Brain microvascular endothelial cell (primary cell): ENCODE measurements around the gene PARP1.
A peak's percentile ranks its signal among the peaks of the same experiment; 100 is the strongest.

ENCODE experiments used
- DNase-seq: peaks from one replicate; pipeline ENCODE4 v3.0.0-alpha.2; 2020
- H3K27ac ChIP-seq: fragments of 250-450 bp; sonication (Bioruptor Pico); 2 replicates; pipeline ENCODE4 v1.5.1; 2020; ENCODE audit warnings: mild to moderate bottlenecking, moderate library complexity
- H3K27me3 ChIP-seq: fragments of 250-450 bp; sonication (Bioruptor Pico); replicated peaks from 2 replicates; pipeline ENCODE4 v1.5.1; 2020; ENCODE audit warnings: mild to moderate bottlenecking
- H3K36me3 ChIP-seq: fragments of 250-450 bp; sonication (Bioruptor Pico); replicated peaks from 2 replicates; pipeline ENCODE4 v1.5.1; 2020; ENCODE audit warnings: mild to moderate bottlenecking
- H3K4me3 ChIP-seq: 2 replicates; pipeline ENCODE4 v1.5.1; 2011; ENCODE audit warnings: low read depth, mild to moderate bottlenecking, control low read depth, low read length, moderate library complexity
- in situ Hi-C: cut with HindIII; loops from 2 replicates; pipeline ENCODE4 v1.10.0; 2017; ENCODE audit warnings: low sequenced_read_pairs, low pct_ligation_motif_present
- TF ChIP-seq, protein P1 (sequence below): IDR thresholded peaks from 2 replicates; pipeline ENCODE4 v1.5.1; 2011; ENCODE audit warnings: low read depth, mild to moderate bottlenecking, moderate library complexity, low read length, control low read depth, inconsistent platforms; ENCODE audit errors: missing control alignments

Gene PARP1

DNA sequence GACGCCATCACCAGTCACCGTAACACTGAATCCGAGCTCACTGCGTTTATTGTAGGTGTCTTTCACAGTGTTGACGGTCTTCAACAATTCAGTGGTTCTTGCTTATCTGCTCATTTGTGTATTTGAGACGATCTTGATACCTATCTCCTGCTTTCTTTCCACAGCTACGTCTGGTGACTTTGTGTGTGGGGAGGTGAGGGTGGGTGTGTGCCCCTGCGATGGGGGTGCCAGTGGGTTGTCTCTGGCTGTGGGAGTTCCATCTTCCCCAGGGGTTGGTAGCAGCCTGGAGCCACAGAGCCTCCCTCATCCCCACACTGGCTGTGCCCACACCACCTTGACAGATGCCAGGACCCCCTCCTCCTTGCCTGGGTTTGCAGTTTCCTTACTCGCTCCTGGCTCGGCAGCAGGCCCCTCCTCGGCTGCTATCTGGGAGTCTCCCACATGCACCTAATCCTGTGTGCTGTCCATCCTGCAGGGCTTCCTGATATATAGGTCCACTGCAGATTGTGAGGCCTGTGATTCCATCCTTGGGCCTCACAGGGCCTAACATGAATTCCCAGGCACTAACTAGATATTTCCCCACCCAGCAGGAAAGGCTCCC is 6.3 kb upstream of the PARP1 start:
- Histone ChIP-seq H3K4me3 (no peak overlapping the region), H3K36me3 (no peaks in the 10 kb centered on the region), H3K27me3 (no peaks in the 10 kb centered on the region), H3K27ac (no peak overlapping the region)
- TF ChIP-seq, protein P1, sequence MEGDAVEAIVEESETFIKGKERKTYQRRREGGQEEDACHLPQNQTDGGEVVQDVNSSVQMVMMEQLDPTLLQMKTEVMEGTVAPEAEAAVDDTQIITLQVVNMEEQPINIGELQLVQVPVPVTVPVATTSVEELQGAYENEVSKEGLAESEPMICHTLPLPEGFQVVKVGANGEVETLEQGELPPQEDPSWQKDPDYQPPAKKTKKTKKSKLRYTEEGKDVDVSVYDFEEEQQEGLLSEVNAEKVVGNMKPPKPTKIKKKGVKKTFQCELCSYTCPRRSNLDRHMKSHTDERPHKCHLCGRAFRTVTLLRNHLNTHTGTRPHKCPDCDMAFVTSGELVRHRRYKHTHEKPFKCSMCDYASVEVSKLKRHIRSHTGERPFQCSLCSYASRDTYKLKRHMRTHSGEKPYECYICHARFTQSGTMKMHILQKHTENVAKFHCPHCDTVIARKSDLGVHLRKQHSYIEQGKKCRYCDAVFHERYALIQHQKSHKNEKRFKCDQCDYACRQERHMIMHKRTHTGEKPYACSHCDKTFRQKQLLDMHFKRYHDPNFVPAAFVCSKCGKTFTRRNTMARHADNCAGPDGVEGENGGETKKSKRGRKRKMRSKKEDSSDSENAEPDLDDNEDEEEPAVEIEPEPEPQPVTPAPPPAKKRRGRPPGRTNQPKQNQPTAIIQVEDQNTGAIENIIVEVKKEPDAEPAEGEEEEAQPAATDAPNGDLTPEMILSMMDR = no peak
- no peak for DNase-seq
- in situ Hi-C loops = no loop called here

DNA sequence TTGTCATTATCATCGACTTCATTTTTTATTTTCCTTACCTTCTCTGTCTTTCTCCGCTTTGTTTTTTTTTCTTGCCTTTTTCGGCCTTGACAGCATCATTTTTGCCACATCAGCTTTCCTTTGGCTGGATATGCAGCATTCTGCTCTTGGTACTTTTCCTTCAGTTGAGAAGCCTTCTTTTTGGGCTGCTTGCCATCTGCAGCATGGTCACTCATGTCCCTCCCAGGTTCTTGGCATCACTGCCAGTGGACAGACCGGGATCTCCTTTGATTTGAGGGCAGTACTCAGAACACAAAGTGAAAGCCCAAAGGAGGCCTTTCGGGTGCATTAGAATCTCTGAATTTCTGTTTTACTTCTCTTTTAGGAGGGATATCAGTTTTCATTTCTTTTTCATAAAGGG is 3.7 kb upstream of the PARP1 start:
- in situ Hi-C loops = no loop called here
- no peak for DNase-seq
- Histone ChIP-seq H3K4me3 (no peak overlapping the region), H3K27me3 (no peaks in the 10 kb centered on the region), H3K27ac (no peak overlapping the region), H3K36me3 (no peaks in the 10 kb centered on the region)
- TF ChIP-seq, protein P1 = no peak

DNA sequence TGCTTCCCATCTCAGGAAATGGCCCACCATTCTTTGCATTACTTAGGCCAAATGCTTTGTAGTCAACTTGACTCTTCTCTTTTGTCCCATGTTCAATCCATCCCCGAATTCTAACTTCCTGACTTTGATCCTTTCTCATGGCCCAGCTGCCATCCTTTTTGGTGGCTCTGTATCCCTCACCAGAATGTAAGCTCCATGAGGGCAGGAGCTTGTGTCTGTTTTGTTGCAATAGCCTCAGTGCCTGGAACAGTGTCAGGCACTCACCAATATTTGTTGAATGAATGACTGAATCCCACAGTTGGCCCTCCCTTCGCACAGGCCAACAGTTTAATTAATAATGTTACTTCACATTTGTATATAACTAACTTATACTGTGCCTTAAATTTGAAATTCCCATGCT is 3.1 kb upstream of the PARP1 start:
- in situ Hi-C loops = no loop called here
- TF ChIP-seq, protein P1 = no peak
- no peak overlapping the region for H3K27ac ChIP-seq

DNA sequence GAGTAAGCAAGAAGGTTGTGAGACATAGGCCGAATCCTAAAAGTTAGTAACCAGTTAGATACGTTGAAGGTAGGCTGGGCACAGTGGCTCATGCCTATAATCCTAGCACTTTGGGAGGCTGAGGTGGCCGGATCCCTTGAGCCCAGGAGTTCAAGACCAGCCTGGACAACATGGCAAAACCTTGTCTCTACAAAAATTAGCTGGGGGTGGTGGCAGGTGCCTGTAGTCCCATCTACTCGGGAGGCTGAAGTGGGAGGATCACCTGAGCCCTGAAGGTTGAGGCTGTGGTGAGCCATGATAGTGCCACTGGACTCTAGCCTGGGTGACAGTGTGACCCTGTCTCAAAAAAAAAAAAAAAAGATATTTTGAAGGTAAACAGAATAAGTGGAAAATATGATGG is 1.5 kb upstream of the PARP1 start:
- no peak for DNase-seq
- TF ChIP-seq, protein P1 = no peak
- no peak overlapping the region for H3K4me3 ChIP-seq
- in situ Hi-C loops = no loop called here
- H3K27ac ChIP-seq = no peak overlapping the region
- no peaks in the 10 kb centered on the region for H3K36me3 ChIP-seq
- H3K27me3 ChIP-seq = no peaks in the 10 kb centered on the region

More for the DNA sequence above, 3.1 kb upstream of the PARP1 start:
- Histone ChIP-seq H3K36me3 (no peaks in the 10 kb centered on the region), H3K27me3 (no peaks in the 10 kb centered on the region), H3K4me3 (no peak overlapping the region)
- no peak for DNase-seq

DNA sequence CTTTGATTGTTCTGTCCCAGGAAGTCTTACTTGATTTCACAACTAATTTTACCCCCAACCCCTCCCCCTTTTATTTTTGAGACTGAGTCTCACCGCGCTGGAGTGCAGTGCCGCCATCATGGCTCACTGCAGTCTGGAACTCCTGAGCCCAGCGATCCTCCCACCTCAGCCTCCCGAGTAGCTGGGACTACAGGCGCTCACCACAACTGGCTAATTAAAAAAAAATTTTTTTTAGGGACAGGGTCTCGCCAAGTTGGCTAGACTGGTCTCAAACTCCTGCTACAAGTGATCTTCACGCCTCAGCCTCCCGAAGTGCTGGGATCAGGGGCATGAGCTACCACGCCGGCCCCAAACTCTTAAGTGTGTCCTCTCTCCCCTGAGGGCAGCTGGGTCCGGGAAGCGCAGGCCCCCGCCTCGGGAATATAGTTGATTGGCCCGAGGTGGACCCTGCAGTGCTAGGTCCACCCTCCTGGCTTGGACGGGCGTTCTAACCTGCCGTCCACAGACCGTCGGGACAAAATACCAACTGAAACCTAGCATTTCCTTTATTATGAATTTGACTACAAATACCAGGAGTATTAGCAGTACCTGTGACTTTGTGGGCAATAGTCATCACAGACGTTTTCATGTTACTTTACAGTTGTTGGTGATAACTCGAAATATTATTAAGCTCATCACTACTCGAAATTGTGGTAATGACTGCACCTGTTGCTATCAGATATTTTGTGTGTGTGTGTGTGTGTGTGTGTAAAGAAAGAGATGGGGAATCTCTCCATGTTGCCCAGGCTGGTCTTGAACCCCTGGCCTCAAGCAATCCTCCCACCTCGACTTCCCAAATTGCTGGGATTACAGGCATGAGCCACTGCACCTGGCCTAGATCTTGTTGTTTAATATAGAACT is 642 bp upstream of the PARP1 start:
- Histone ChIP-seq H3K4me3 (peak overlapping the region; percentile 79), H3K27me3 (no peaks in the 10 kb centered on the region), H3K27ac (no peak overlapping the region), H3K36me3 (no peaks in the 10 kb centered on the region)
- no peak for DNase-seq
- TF ChIP-seq, protein P1 = no peak
- in situ Hi-C loops = no loop called here

DNA sequence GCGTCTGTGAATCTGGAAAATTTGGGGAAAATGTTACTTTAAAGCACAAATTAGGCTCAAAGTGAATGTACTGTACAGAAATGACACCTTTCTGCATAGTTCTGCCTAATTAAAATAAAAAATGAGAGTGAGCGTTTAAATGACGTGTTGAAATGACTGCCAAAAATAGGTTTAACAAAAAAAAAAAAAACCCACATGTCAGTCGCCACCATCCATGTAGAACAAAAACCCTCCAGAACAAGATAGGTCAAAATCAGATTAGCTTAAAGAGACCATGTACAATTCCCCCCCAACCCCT is 745 bp downstream of the PARP1 start:
- Histone ChIP-seq H3K27ac (no peak overlapping the region), H3K27me3 (no peaks in the 10 kb centered on the region), H3K36me3 (no peaks in the 10 kb centered on the region), H3K4me3 (peak overlapping the region; percentile 79)
- DNase-seq = no peak
- in situ Hi-C loops = no loop called here
- TF ChIP-seq, protein P1 = no peak
